SK-N-SH treated with all-trans-retinoic acid at 6 μM for 48 hours (cell line): Measurements from ENCODE around the gene CARD14.

Source experiments
- ATAC-seq: fragments of 200-7000 bp; cut with Tn5 transposase; 3 replicates; pipeline ENCODE4 v1.9.1; 2020; ENCODE audit warnings: mild to moderate bottlenecking, moderate library complexity
- ARNTL ChIP-seq: fragments of 450-650 bp; formaldehyde crosslinking; IDR thresholded peaks from 2 replicates; pipeline ENCODE4 v1.5.0; 2020; ENCODE audit warnings: low read depth, mild to moderate bottlenecking, moderate library complexity, borderline replicate concordance
- BACH2 ChIP-seq: fragments of 250-450 bp; sonication (Bioruptor Pico); IDR thresholded peaks from 2 replicates; pipeline ENCODE4 v1.9.0; 2021; ENCODE audit warnings: mild to moderate bottlenecking, borderline replicate concordance
- CREB5 ChIP-seq: fragments of 250-450 bp; sonication (Bioruptor Pico); IDR thresholded peaks from 2 replicates; pipeline ENCODE4 v1.5.1; 2020; ENCODE audit warnings: low read depth, mild to moderate bottlenecking, moderate library complexity
- CSDC2 ChIP-seq: fragments of 250-450 bp; sonication (Bioruptor Pico); IDR thresholded peaks from 2 replicates; pipeline ENCODE4 v1.5.0; 2020; ENCODE audit warnings: mild to moderate bottlenecking, moderate library complexity
- ESRRG ChIP-seq: fragments of 250-450 bp; sonication (Bioruptor Pico); IDR thresholded peaks from 2 replicates; pipeline ENCODE4 v1.6.1; 2021; ENCODE audit warnings: mild to moderate bottlenecking
- GLIS3 ChIP-seq: fragments of 250-450 bp; sonication (Bioruptor Pico); IDR thresholded peaks from 2 replicates; pipeline ENCODE4 v1.5.0; 2020; ENCODE audit warnings: mild to moderate bottlenecking, moderate library complexity
- ISL1 ChIP-seq: fragments of 250-450 bp; sonication (Bioruptor Pico); IDR thresholded peaks from 2 replicates; pipeline ENCODE4 v2.1.2; 2022; ENCODE audit warnings: mild to moderate bottlenecking, moderate library complexity
- OSR1 ChIP-seq: fragments of 250-450 bp; sonication (Bioruptor Pico); IDR thresholded peaks from 2 replicates; pipeline ENCODE4 v1.8.0; 2022; ENCODE audit warnings: moderate library complexity, mild to moderate bottlenecking, inconsistent platforms
- PATZ1 ChIP-seq: fragments of 250-450 bp; sonication (Bioruptor Pico); IDR thresholded peaks from 2 replicates; pipeline ENCODE4 v1.8.0; 2020; ENCODE audit warnings: mild to moderate bottlenecking, moderate library complexity, borderline replicate concordance
- RARB ChIP-seq: fragments of 250-450 bp; sonication (Bioruptor Pico); IDR thresholded peaks from 2 replicates; pipeline ENCODE4 v1.8.0; 2021; ENCODE audit warnings: mild to moderate bottlenecking, moderate library complexity
- SNAI2 ChIP-seq: fragments of 250-450 bp; sonication (Bioruptor Pico); IDR thresholded peaks from 2 replicates; pipeline ENCODE4 v1.5.0; 2020; ENCODE audit warnings: mild to moderate bottlenecking, moderate library complexity
- TOX ChIP-seq: fragments of 250-450 bp; sonication (Bioruptor Pico); IDR thresholded peaks from 2 replicates; pipeline ENCODE4 v1.8.0; 2021; ENCODE audit warnings: mild to moderate bottlenecking, moderate library complexity, borderline replicate concordance
- ZC3H10 ChIP-seq: fragments of 250-450 bp; sonication (Bioruptor Pico); IDR thresholded peaks from 2 replicates; pipeline ENCODE4 v1.5.1; 2021; ENCODE audit warnings: mild to moderate bottlenecking, moderate library complexity
- ZFP3 ChIP-seq: fragments of 250-450 bp; sonication (Bioruptor Pico); IDR thresholded peaks from 2 replicates; pipeline ENCODE4 v1.5.0; 2020; ENCODE audit warnings: mild to moderate bottlenecking, moderate library complexity
- ZFP30 ChIP-seq: fragments of 450-650 bp; formaldehyde crosslinking; IDR thresholded peaks from 2 replicates; pipeline ENCODE4 v1.5.0; 2022; ENCODE audit warnings: mild to moderate bottlenecking, moderate library complexity
- ZNF565 ChIP-seq: fragments of 450-650 bp; formaldehyde crosslinking; conservative IDR thresholded peaks from 2 replicates; pipeline ENCODE4 v1.5.0; 2020; ENCODE audit warnings: low read depth, mild to moderate bottlenecking, moderate library complexity
- TF ChIP-seq, protein P1 (sequence below): fragments of 250-450 bp; sonication (Bioruptor Pico); IDR thresholded peaks from 2 replicates; pipeline ENCODE4 v1.5.0; 2020; ENCODE audit warnings: mild to moderate bottlenecking, moderate library complexity
- TF ChIP-seq, protein P2 (sequence below): fragments of 250-450 bp; sonication (Bioruptor Pico); IDR thresholded peaks from 2 replicates; pipeline ENCODE4 v1.8.0; 2021; ENCODE audit warnings: low read depth, mild to moderate bottlenecking, moderate library complexity, borderline replicate concordance
- TF ChIP-seq, protein P3 (sequence below): fragments of 250-450 bp; sonication (Bioruptor Pico); IDR thresholded peaks from 2 replicates; pipeline ENCODE4 v1.5.1; 2021; ENCODE audit warnings: mild to moderate bottlenecking, moderate library complexity

Gene CARD14

DNA sequence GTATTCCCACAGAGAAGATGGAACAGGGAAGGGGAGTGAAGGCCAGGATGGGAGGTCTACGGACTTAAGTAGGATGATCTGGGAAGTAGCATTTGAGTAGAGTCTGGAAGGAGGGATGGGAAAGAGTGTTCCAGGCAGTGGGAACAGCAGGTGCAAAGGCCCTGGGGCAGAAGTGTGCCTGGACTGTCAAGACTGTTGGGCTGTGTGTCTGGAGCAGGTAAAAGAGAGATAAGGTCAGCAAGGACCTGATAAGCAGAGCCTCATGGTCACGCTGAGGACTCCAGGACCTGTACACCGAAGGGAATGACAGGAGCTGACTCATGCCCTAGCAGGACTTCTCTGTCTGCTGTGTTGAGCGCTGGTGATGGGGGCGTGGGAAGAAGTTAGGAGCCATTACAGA lies 723 bp upstream of the CARD14 start (continued):
- no peak for TF ChIP-seq SNAI2 (CRISPR knock-in tag)
- TF ChIP-seq TOX (CRISPR knock-in tag): no peak
- no peak for TF ChIP-seq BACH2 (CRISPR knock-in tag)

- TF ChIP-seq, protein P1, sequence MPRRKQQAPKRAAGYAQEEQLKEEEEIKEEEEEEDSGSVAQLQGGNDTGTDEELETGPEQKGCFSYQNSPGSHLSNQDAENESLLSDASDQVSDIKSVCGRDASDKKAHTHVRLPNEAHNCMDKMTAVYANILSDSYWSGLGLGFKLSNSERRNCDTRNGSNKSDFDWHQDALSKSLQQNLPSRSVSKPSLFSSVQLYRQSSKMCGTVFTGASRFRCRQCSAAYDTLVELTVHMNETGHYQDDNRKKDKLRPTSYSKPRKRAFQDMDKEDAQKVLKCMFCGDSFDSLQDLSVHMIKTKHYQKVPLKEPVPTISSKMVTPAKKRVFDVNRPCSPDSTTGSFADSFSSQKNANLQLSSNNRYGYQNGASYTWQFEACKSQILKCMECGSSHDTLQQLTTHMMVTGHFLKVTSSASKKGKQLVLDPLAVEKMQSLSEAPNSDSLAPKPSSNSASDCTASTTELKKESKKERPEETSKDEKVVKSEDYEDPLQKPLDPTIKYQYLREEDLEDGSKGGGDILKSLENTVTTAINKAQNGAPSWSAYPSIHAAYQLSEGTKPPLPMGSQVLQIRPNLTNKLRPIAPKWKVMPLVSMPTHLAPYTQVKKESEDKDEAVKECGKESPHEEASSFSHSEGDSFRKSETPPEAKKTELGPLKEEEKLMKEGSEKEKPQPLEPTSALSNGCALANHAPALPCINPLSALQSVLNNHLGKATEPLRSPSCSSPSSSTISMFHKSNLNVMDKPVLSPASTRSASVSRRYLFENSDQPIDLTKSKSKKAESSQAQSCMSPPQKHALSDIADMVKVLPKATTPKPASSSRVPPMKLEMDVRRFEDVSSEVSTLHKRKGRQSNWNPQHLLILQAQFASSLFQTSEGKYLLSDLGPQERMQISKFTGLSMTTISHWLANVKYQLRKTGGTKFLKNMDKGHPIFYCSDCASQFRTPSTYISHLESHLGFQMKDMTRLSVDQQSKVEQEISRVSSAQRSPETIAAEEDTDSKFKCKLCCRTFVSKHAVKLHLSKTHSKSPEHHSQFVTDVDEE (CRISPR knock-in tag): no peak
- TF ChIP-seq, protein P2, sequence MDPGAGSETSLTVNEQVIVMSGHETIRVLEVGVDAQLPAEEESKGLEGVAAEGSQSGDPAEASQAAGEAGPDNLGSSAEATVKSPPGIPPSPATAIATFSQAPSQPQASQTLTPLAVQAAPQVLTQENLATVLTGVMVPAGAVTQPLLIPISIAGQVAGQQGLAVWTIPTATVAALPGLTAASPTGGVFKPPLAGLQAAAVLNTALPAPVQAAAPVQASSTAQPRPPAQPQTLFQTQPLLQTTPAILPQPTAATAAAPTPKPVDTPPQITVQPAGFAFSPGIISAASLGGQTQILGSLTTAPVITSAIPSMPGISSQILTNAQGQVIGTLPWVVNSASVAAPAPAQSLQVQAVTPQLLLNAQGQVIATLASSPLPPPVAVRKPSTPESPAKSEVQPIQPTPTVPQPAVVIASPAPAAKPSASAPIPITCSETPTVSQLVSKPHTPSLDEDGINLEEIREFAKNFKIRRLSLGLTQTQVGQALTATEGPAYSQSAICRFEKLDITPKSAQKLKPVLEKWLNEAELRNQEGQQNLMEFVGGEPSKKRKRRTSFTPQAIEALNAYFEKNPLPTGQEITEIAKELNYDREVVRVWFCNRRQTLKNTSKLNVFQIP (CRISPR knock-in tag): no peak
- TF ChIP-seq CREB5 (no peak), OSR1 (no peak), ZFP3 (no peak), ESRRG (CRISPR knock-in tag) (no peak), ZFP30 (CRISPR knock-in tag) (no peak), PATZ1 (no peak), ZNF565 (no peak), RARB (CRISPR knock-in tag) (no peak), ARNTL (CRISPR knock-in tag) (no peak), GLIS3 (CRISPR knock-in tag) (no peak)
- ATAC-seq: no peak
Observed at GRCh38 chr17:80171681-80172080, 1.9 kb downstream of the CARD14 start.

DNA sequence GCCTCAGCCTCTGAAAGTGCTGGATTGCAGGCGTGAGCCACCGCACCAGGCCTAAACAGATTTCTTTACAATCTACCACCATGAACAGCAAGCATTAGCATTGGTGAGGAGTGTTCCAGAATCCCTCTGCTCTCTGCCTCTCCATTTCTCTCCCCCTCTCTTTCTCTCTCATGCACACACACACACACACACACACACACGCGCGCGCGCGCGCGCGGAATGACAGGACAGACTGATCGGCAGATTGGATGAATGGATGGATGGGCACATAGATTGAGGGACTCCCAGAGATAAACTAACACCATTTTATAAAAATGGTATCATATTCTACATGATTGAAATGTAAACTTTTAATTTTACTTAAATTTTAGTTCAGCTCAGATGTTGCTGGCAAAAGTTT lies 3.3 kb downstream of the CARD14 start:
- TF ChIP-seq CSDC2 (CRISPR knock-in tag): no peak
- no peak for ATAC-seq

- ATAC-seq: no peak
- TF ChIP-seq, protein P2 (CRISPR knock-in tag): no peak
- no peak for TF ChIP-seq RARB (CRISPR knock-in tag)
- TF ChIP-seq GLIS3 (CRISPR knock-in tag): no peak
- TF ChIP-seq OSR1: no peak
- TF ChIP-seq CREB5: no peak
- TF ChIP-seq, protein P3, sequence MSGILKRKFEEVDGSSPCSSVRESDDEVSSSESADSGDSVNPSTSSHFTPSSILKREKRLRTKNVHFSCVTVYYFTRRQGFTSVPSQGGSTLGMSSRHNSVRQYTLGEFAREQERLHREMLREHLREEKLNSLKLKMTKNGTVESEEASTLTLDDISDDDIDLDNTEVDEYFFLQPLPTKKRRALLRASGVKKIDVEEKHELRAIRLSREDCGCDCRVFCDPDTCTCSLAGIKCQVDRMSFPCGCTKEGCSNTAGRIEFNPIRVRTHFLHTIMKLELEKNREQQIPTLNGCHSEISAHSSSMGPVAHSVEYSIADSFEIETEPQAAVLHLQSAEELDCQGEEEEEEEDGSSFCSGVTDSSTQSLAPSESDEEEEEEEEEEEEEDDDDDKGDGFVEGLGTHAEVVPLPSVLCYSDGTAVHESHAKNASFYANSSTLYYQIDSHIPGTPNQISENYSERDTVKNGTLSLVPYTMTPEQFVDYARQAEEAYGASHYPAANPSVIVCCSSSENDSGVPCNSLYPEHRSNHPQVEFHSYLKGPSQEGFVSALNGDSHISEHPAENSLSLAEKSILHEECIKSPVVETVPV (CRISPR knock-in tag): no peak
- no peak for TF ChIP-seq ZFP3
- TF ChIP-seq, protein P1 (CRISPR knock-in tag): no peak
- no peak for TF ChIP-seq ARNTL (CRISPR knock-in tag)
- TF ChIP-seq ISL1 (CRISPR knock-in tag): no peak
- TF ChIP-seq PATZ1: no peak
- no peak for TF ChIP-seq ZC3H10 (CRISPR knock-in tag)
Observed at GRCh38 chr17:80173916-80174315, 4.1 kb downstream of the CARD14 start.
